Panc1 (cell line): ENCODE measurements around the gene CHMP1B.

ENCODE experiments used
- POLR2AphosphoS5 ChIP-seq: IDR thresholded peaks from 2 replicates; pipeline ENCODE4 v1.6.1; 2012; ENCODE audit warnings: mild to moderate bottlenecking, low read depth, low read length, moderate library complexity
- SIN3A ChIP-seq: IDR thresholded peaks from 2 replicates; pipeline ENCODE4 v1.6.1; 2012; ENCODE audit warnings: low read depth, mild to moderate bottlenecking, low read length, moderate library complexity, borderline replicate concordance; ENCODE audit not compliant: insufficient read depth
- TCF7L2 ChIP-seq: IDR thresholded peaks from 2 replicates; pipeline ENCODE4 v1.6.1; 2011; ENCODE audit warnings: mild to moderate bottlenecking, low read depth, low read length, inconsistent platforms
- TF ChIP-seq, protein P1 (sequence below): fragments of 450-650 bp; IDR thresholded peaks from 2 replicates; pipeline ENCODE4 v1.5.1; 2017; ENCODE audit warnings: mild to moderate bottlenecking
- TF ChIP-seq, protein P2 (sequence below), 2 experiments: IDR thresholded peaks; 2 replicates each; pipeline ENCODE4 v1.6.1; 2011 to 2012; ENCODE audit warnings: low read depth in 2 of 2, control low read depth in 1 of 2, low read length in 1 of 2, mild to moderate bottlenecking in 1 of 2, moderate library complexity in 1 of 2; ENCODE audit not compliant: insufficient read depth in 1 of 2

DNA sequence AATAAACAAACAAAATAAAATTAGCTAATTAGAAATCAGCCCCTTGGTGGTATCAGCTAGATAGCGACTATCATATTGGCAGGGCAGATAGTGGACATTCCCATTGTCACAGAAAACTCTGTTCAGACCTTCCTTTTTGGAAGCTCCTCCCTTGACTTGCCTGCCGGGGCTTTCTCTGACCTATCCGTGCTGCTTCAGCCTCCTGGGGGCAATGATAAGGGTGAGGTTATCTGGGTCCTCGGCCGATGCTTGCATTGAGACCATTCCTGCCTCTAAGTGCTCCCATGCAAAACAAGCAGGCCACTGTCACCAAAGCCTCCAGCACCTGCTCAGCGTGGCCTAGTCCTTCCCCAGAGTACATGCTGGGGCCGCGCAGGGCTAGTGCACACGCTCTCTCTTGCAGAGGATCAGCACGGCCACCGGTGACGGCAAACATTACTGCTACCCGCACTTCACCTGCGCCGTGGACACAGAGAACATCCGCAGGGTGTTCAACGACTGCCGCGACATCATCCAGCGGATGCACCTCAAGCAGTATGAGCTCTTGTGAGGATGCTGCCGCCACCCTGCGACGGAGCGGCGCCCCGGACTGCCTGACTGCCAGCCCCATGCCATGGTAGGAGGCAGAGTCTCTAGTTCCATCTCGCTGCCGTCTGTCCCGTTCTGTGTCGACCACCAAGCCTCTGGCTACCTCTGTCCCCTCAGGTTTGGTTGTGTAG lies 29.5 kb downstream of the CHMP1B start:
- TF ChIP-seq, protein P1, sequence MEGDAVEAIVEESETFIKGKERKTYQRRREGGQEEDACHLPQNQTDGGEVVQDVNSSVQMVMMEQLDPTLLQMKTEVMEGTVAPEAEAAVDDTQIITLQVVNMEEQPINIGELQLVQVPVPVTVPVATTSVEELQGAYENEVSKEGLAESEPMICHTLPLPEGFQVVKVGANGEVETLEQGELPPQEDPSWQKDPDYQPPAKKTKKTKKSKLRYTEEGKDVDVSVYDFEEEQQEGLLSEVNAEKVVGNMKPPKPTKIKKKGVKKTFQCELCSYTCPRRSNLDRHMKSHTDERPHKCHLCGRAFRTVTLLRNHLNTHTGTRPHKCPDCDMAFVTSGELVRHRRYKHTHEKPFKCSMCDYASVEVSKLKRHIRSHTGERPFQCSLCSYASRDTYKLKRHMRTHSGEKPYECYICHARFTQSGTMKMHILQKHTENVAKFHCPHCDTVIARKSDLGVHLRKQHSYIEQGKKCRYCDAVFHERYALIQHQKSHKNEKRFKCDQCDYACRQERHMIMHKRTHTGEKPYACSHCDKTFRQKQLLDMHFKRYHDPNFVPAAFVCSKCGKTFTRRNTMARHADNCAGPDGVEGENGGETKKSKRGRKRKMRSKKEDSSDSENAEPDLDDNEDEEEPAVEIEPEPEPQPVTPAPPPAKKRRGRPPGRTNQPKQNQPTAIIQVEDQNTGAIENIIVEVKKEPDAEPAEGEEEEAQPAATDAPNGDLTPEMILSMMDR = no peak
- TF ChIP-seq, protein P2, sequence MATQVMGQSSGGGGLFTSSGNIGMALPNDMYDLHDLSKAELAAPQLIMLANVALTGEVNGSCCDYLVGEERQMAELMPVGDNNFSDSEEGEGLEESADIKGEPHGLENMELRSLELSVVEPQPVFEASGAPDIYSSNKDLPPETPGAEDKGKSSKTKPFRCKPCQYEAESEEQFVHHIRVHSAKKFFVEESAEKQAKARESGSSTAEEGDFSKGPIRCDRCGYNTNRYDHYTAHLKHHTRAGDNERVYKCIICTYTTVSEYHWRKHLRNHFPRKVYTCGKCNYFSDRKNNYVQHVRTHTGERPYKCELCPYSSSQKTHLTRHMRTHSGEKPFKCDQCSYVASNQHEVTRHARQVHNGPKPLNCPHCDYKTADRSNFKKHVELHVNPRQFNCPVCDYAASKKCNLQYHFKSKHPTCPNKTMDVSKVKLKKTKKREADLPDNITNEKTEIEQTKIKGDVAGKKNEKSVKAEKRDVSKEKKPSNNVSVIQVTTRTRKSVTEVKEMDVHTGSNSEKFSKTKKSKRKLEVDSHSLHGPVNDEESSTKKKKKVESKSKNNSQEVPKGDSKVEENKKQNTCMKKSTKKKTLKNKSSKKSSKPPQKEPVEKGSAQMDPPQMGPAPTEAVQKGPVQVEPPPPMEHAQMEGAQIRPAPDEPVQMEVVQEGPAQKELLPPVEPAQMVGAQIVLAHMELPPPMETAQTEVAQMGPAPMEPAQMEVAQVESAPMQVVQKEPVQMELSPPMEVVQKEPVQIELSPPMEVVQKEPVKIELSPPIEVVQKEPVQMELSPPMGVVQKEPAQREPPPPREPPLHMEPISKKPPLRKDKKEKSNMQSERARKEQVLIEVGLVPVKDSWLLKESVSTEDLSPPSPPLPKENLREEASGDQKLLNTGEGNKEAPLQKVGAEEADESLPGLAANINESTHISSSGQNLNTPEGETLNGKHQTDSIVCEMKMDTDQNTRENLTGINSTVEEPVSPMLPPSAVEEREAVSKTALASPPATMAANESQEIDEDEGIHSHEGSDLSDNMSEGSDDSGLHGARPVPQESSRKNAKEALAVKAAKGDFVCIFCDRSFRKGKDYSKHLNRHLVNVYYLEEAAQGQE (IDR thresholded peaks at IDR 0.05; ENCODE audit: insufficient read depth in 1 of 2, low read depth in 2 of 2, low read length in 1 of 2) = no peak
- TF ChIP-seq POLR2AphosphoS5 (no peak), SIN3A (no peak), TCF7L2 (no peak)
